Tibial nerve (tissue), 4 donors: Measurements from ENCODE around the gene NEO1. TPM values are rescaled to one million over a fixed set of nuclear protein-coding genes. Genes with fewer than 3 reads are reported as not detected.

Source experiments
- DNase-seq, 2 donors: peaks; one replicate each; pipeline ENCODE4 v3.0.0-alpha.2; 2019; ENCODE audit warnings: low spot score in 2 of 2
- H3K27ac ChIP-seq, 4 donors: fragments of 200-600 bp; sonication (generic) in 3 of 4; one replicate each; pipeline ENCODE4 v1.5.1; 2017 to 2019; ENCODE audit warnings: mild to moderate bottlenecking in 1 of 4
- H3K27me3 ChIP-seq, 2 donors: fragments of 200-600 bp; sonication (generic) in 1 of 2; one replicate each; pipeline versions ENCODE4 v1.5.1 to v1.6.0; 2017 to 2019
- H3K36me3 ChIP-seq, 3 donors: fragments of 200-600 bp; sonication (generic); one replicate each; pipeline ENCODE4 v1.5.1; 2018 to 2019
- H3K4me1 ChIP-seq, 4 donors: fragments of 200-600 bp; sonication (generic) in 3 of 4; one replicate each; pipeline ENCODE4 v1.5.1; 2017 to 2019
- H3K4me3 ChIP-seq, 4 donors: fragments of 200-600 bp; sonication (generic) in 3 of 4; one replicate each; pipeline ENCODE4 v1.5.1; 2017 to 2019; ENCODE audit warnings: mild to moderate bottlenecking in 1 of 4, moderate library complexity in 1 of 4
- H3K9me3 ChIP-seq, 4 donors: fragments of 200-600 bp; sonication (generic) in 3 of 4; one replicate each; pipeline ENCODE4 v1.5.1; 2017 to 2019
- EP300 ChIP-seq, 2 donors: sonication (generic); formaldehyde crosslinking; IDR thresholded peaks; one replicate each; pipeline ENCODE4 v1.6.1; 2017; ENCODE audit warnings: antibody characterized with exemption in 2 of 2, mild to moderate bottlenecking in 1 of 2
- POLR2A ChIP-seq, 2 donors: fragments of 450-650 bp; IDR thresholded peaks; one replicate each; pipeline ENCODE4 v1.6.1; 2017; ENCODE audit warnings: antibody characterized with exemption in 2 of 2, mild to moderate bottlenecking in 2 of 2, moderate library complexity in 2 of 2
- WGBS, 2 donors: methylation state at CpG; one replicate each; pipeline ENCODE4 v1.1.5; 2018; 5-methylcytosine and 5-hydroxymethylcytosine counted together
- total RNA-seq, 4 donors: library from RNA; depleted of rRNA; stranded (reverse); fragments of >200 nt; gene quantifications; one replicate each; pipeline ENCODE4 v1.1.0, GENCODE V29; 2016
- TF ChIP-seq, protein P1 (sequence below), 5 experiments: fragments of 200-600 bp in 3 of 5; fragments of 450-650 bp in 2 of 5; sonication (generic) in 3 of 5; IDR thresholded peaks; one replicate each; pipeline ENCODE4 v1.5.1; 2016 to 2019; ENCODE audit warnings: antibody characterized with exemption in 5 of 5, mild to moderate bottlenecking in 3 of 5, moderate library complexity in 2 of 5

The NEO1 gene
- total RNA-seq, 4 donors from 2014 or later: 18.6 to 48.3 (median 41.4) TPM

DNA sequence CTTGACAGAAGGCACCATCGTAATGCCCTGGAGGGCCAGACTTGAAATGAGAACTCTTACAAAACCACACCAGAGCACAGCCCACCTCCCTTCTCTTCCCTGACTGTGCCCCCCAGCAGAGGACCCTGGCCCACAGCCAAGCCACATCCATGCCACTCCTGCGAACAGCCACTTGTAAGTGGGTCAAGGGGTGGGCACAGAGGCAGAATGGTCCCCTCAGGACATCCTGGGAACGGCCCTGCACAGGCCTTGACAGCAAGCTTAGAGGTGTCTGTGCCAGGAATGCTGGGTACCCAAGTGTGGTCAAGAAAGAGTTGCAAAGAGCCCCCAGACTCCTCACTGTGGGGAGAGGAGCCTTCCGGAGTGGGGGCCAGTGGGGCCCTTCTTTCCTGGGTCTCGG is 283.2 kb downstream of the NEO1 start:
- no peaks in the 10 kb centered on the region for H3K27me3 ChIP-seq
- DNase-seq: no peak
- no peak overlapping the region for H3K4me3 ChIP-seq
- no peak for TF ChIP-seq EP300 (IDR thresholded peaks at IDR 0.05)
- TF ChIP-seq POLR2A (IDR thresholded peaks at IDR 0.05): no peak
- TF ChIP-seq, protein P1, sequence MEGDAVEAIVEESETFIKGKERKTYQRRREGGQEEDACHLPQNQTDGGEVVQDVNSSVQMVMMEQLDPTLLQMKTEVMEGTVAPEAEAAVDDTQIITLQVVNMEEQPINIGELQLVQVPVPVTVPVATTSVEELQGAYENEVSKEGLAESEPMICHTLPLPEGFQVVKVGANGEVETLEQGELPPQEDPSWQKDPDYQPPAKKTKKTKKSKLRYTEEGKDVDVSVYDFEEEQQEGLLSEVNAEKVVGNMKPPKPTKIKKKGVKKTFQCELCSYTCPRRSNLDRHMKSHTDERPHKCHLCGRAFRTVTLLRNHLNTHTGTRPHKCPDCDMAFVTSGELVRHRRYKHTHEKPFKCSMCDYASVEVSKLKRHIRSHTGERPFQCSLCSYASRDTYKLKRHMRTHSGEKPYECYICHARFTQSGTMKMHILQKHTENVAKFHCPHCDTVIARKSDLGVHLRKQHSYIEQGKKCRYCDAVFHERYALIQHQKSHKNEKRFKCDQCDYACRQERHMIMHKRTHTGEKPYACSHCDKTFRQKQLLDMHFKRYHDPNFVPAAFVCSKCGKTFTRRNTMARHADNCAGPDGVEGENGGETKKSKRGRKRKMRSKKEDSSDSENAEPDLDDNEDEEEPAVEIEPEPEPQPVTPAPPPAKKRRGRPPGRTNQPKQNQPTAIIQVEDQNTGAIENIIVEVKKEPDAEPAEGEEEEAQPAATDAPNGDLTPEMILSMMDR (IDR thresholded peaks at IDR 0.05): no peak
- H3K9me3 ChIP-seq: no peaks in the 10 kb centered on the region
- H3K36me3 ChIP-seq: no peaks in the 10 kb centered on the region
- WGBS, 2 donors: 56 to 70% methylated on average over 5 of the region's 5 CpGs
- H3K27ac ChIP-seq: no peak overlapping the region
- H3K4me1 ChIP-seq: no peaks in the 10 kb centered on the region

DNA sequence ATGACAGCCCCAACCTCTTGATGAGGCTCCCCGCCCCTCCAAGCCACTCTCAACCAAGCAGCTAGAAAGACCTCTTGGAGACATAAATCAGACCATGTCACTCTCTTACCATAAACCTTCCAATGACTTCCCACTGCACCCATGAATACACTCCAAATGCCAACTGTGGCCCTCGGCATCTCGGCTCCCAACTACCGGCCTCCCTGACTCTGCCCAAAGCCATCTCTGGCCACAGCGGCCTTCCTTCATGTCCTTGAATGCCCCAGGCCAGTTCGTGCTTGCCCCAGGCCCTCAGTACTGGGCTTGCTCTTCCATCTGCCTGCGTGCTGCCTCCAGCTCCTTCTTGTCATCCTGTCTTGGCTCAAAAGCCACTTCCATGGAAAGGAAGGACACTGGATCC is 284.5 kb downstream of the NEO1 start:
- H3K27me3 ChIP-seq: no peaks in the 10 kb centered on the region
- no peaks in the 10 kb centered on the region for H3K36me3 ChIP-seq
- no peaks in the 10 kb centered on the region for H3K9me3 ChIP-seq
- H3K4me3 ChIP-seq: no peak overlapping the region
- DNase-seq: no peak
- TF ChIP-seq, protein P1 (IDR thresholded peaks at IDR 0.05): no peak
- TF ChIP-seq EP300 (IDR thresholded peaks at IDR 0.05): no peak
- TF ChIP-seq POLR2A (IDR thresholded peaks at IDR 0.05): no peak
- H3K4me1 ChIP-seq: no peaks in the 10 kb centered on the region
- 84 to 89% methylated on average over 7 of the region's 7 CpGs for WGBS, 2 donors
- H3K27ac ChIP-seq: no peak overlapping the region

DNA sequence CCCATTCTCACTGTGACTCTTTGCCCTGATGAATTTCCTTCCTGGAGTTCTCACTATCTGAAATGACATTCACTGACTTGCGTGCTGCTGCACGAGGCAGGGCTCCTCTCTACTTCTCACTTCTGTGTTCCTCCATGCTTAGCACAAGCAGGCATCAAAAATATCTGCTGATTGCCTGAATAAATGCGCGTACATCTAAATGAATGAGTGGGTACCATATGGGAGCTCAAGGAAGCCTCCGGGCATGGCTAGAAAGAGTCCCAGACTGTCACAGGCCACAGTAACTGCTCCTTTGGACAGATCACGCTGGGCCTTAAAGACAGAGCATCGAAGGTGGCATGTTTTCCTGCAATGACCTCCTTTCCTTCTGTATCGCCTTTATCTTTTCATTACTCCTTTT is 284.9 kb downstream of the NEO1 start:
- DNase-seq: no peak
- Histone ChIP-seq H3K36me3 (no peaks in the 10 kb centered on the region), H3K27ac (no peak overlapping the region), H3K9me3 (no peaks in the 10 kb centered on the region), H3K4me1 (no peaks in the 10 kb centered on the region), H3K4me3 (no peak overlapping the region), H3K27me3 (no peaks in the 10 kb centered on the region)
- 82 to 86% methylated on average over 8 of the region's 8 CpGs for WGBS, 2 donors
- TF ChIP-seq, protein P1 (IDR thresholded peaks at IDR 0.05): no peak
- no peak for TF ChIP-seq POLR2A (IDR thresholded peaks at IDR 0.05)
- no peak for TF ChIP-seq EP300 (IDR thresholded peaks at IDR 0.05)

DNA sequence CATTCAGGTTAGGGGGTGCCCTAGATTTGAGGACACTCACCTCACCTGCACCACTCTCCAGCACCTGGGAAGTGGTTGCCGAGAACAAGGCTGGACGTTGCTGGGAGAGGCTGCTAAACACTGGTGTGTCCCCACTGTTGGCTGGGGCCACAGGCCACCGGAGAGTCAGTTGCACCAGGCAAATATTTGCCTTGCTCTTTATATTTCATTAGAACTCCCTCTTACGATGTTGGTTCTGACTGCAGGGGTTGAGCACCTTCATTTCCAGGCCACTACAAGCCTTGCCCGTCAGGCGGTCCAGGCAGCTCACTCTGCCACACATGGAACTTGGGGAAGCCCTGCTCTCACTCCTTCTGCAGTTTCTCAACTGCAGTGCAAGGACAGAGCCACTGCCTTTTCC is 285.8 kb downstream of the NEO1 start:
- WGBS, 2 donors: 82 to 83% methylated on average over 6 of the region's 6 CpGs
- TF ChIP-seq, protein P1 (IDR thresholded peaks at IDR 0.05): no peak
- TF ChIP-seq POLR2A (IDR thresholded peaks at IDR 0.05): no peak
- TF ChIP-seq EP300 (IDR thresholded peaks at IDR 0.05): no peak
- H3K4me3 ChIP-seq: no peak overlapping the region
- H3K27me3 ChIP-seq: no peaks in the 10 kb centered on the region
- no peak overlapping the region for H3K27ac ChIP-seq
- no peaks in the 10 kb centered on the region for H3K4me1 ChIP-seq
- H3K36me3 ChIP-seq: no peaks in the 10 kb centered on the region
- peaks cover 0 to 5% (median 0%) of the 10 kb centered on the region in 4 donors for H3K9me3 ChIP-seq
- no peak for DNase-seq

DNA sequence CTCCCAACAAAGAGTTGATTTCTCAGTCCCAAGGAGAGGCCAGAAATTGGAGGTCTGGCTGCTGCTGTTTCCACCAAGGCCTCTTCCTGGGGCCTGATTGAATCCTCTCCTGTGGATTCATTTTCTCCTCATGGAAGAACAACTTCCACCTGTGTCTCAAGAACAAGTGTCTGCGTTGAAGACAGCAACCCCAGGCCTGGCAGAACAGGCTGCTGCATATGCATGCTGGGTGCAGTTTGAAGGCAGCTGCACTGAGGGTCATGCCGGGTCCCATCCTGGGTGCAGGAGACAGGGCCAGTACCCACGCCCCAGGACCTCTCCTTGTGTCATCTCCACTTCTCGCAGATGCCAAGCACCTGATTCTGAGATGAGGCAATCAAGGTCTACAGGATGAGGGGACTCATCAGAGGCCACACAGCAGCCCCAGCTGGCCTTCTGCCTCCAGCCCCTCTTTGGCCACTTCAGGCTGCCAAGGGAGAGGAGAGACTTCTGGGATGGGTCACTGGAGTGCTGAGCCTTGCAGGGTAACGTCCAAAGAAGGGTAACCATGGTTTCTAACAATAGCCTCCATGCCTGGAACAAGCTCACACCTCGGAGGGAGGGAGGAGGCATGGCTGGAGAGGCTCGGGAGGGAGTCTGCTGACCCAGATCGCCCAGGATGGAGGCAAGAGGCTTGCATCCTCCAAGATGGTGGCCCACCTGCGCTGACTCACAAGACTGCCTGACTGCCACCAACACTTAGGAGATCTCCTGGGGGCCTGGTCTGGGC is 286.5 kb downstream of the NEO1 start:
- whole genome bisulfite sequencing, 2 donors: 72 to 84% methylated on average over 9 of the region's 9 CpGs
- TF ChIP-seq, protein P1 (IDR thresholded peaks at IDR 0.05): no peak
- TF ChIP-seq EP300 (IDR thresholded peaks at IDR 0.05) (no peak), POLR2A (IDR thresholded peaks at IDR 0.05) (no peak)
- H3K9me3 ChIP-seq: peaks cover 0 to 11% (median 0%) of the 10 kb centered on the region in 4 donors
- H3K4me3 ChIP-seq: no peak overlapping the region
- no peak overlapping the region for H3K27ac ChIP-seq
- DNase-seq: no peak
- no peaks in the 10 kb centered on the region for H3K27me3 ChIP-seq
- no peaks in the 10 kb centered on the region for H3K4me1 ChIP-seq
- no peaks in the 10 kb centered on the region for H3K36me3 ChIP-seq
